NCI-H526 treated with DMSO at 0.1 percent for 48 hours (cell line): ENCODE measurements around the gene ID3.
A peak's percentile ranks its signal among the peaks of the same experiment; 100 is the strongest.
"Not testable (repeated sequence)": the region's sequence is repeated elsewhere in the genome, so short reads cannot be mapped to it uniquely, and the experiment has no call there.

Source experiments
- DNase-seq: peaks from one replicate; lab custom pipeline; 2025; lab: John Stamatoyannopoulos, UW

Gene ID3

GRCh38 chr1:23588749-23589548 lies 29.6 kb upstream of the ID3 start:
- no peak for DNase-seq

GRCh38 chr1:23585321-23586022 lies 26.2 kb upstream of the ID3 start:
- DNase-seq = no peak

- not testable (repeated sequence) for DNase-seq
These were observed 24.4 kb upstream of the ID3 start for GRCh38 chr1:23583727-23584126.

- no peak for DNase-seq
These were observed 23.5 kb upstream of the ID3 start for GRCh38 chr1:23582820-23583219.

- no peak for DNase-seq
These were observed 21.9 kb upstream of the ID3 start for GRCh38 chr1:23581219-23581618.

- no peak for DNase-seq
These were observed 19.7 kb upstream of the ID3 start for GRCh38 chr1:23578997-23579363.

GRCh38 chr1:23578311-23578996 lies 19.2 kb upstream of the ID3 start:
- no peak for DNase-seq

- DNase-seq = no peak
These were observed 18.0 kb upstream of the ID3 start for GRCh38 chr1:23577056-23578004.

GRCh38 chr1:23576338-23577055 lies 17.2 kb upstream of the ID3 start:
- no peak for DNase-seq

- no peak for DNase-seq
These were observed 16.0 kb upstream of the ID3 start for GRCh38 chr1:23575226-23575810.

GRCh38 chr1:23574265-23574754 lies 15.0 kb upstream of the ID3 start:
- no peak for DNase-seq

- no peak for DNase-seq
These were observed 14.4 kb upstream of the ID3 start for GRCh38 chr1:23573574-23574182.

GRCh38 chr1:23571465-23571864 lies 12.2 kb upstream of the ID3 start:
- DNase-seq = no peak

GRCh38 chr1:23570001-23570691 lies 10.8 kb upstream of the ID3 start:
- no peak for DNase-seq

- DNase-seq = peak; percentile 34
These were observed 9.5 kb upstream of the ID3 start for GRCh38 chr1:23568608-23569383.

- DNase-seq = no peak
These were observed 8.8 kb upstream of the ID3 start for GRCh38 chr1:23567996-23568607.

GRCh38 chr1:23567629-23567995 lies 8.3 kb upstream of the ID3 start:
- DNase-seq = no peak

GRCh38 chr1:23566304-23566703 lies 7.0 kb upstream of the ID3 start:
- DNase-seq = no peak
